Stimulated activated CD8-positive, alpha-beta memory T cell treated with anti-CD3 and anti-CD28 coated beads, Interleukin-4, amount 100 ng/mL, for 4 hours (primary cell): Measurements from ENCODE around the gene CTNNAL1.
A peak's percentile ranks its signal among the peaks of the same experiment; 100 is the strongest.
"Not testable (repeated sequence)": the region's sequence is repeated elsewhere in the genome, so short reads cannot be mapped to it uniquely, and the experiment has no call there.

Experiments
- DNase-seq, 2 donors: peaks; one replicate each; pipeline ENCODE4 v3.0.0-alpha.2; 2020; ENCODE audit warnings: low read depth in 2 of 2, low spot score in 1 of 2

The CTNNAL1 gene

DNA sequence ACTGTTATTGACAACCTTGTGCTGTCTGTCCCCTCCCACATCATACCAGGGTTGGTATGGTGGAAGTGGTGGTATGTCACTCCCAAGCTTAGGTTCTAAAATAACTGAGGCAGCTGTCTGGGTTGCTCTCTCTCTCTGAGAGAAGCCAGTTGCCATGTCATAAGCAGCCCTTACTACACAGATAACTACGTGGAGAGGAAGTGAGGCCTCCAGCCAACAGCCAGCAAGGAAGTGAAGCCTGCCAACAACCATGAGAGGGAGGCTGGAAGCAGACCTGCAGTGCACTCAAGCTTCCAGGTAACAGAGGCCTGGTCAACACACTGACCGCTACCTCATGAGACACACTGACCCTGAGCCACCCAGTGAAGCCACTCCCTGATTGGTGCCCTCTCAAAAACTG lies 18.6 kb downstream of the CTNNAL1 start:
- no peak for DNase-seq

DNA sequence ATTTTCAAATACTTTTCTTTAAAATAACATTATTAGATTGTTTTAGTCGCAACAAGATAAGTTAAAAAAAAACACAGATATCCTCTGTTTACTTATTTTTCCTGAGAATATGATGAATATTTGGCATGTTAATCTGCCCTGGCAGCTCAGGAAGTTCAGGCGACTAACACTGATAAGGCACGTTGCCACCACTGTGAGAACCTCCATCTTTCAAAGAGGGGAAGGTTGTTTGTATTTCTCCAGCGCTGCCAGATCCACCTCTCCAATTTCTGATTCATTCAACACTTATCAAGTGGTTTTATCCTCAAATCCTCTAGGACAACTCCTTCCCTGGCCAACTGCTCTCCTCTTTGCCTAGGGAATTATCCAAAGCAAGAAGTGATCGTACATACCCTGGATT lies 21.8 kb downstream of the CTNNAL1 start:
- no peak for DNase-seq

DNA sequence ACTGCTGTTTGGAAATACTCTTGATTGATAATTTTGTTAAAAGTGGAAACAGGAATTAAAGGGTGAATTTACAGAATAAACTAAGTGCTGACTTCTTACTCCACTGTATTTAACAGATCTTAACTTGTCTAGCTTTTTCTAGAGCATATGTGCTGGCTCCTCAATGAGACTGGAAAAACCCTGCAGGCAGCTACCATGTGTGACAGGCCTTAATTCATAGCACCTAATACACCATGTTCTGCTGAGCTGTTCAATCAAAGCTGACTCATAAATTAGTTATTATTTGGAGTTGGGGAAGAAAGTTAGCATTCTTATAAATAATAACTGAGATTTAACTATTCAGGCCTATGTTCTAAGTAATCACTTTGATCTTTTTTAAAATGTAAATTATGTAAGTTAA lies 29.4 kb downstream of the CTNNAL1 start:
- no peak for DNase-seq

DNA sequence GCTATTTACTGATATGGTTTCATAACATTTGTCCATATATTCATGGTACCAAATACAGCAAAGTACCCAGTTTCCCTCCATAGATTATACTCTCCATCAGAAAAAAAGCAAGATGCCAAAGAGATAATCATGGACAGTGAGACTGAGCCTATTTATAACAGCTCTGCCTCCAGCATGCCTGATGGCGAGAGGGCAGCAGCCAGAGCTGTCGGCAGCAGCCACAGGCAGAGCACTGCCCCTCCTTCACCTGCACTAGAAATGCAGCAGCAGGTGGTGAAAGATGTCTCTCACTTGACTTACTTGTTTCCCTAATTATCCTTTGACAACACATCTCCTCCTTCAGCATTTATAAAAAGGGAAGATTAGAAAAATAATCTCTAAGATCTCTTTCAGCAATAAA lies 32.4 kb downstream of the CTNNAL1 start:
- DNase-seq = no peak

DNA sequence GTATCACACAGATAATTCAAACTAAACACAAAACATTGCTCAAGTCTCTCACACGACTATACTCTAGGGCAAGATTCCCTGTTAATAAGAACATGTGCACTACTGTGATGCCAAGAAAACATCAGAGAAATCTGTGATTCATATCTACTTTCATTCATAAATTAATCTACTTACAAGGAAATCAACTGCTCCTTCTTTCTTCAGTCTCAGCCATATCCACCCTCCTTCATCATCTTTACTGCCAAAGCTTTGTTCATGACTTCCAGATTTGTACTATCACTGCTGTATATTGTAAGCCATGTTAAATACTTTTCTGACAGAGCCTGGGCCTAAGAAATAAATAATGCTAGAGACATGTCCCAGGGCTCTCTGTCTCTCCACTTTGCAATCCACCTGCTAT lies 35.1 kb downstream of the CTNNAL1 start:
- DNase-seq = no peak

DNA sequence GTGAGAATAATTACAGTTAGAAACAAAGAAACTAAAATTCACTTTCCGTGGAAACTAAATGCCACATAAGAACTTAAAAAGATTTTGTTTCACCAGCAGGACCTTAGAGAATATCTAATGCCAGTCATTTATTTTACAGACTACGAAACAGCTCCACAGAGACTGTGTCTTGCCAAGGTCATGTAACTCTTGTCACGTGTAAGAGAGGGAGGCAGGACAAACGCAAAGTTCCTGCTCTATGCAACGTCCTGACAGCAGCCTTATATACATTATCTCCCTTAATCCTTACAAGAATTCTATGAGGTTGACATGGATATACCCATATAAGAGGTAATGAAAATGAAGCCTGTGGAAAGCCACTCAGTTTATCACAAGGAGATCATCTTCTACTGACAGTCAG lies 39.4 kb downstream of the CTNNAL1 start:
- no peak for DNase-seq

DNA sequence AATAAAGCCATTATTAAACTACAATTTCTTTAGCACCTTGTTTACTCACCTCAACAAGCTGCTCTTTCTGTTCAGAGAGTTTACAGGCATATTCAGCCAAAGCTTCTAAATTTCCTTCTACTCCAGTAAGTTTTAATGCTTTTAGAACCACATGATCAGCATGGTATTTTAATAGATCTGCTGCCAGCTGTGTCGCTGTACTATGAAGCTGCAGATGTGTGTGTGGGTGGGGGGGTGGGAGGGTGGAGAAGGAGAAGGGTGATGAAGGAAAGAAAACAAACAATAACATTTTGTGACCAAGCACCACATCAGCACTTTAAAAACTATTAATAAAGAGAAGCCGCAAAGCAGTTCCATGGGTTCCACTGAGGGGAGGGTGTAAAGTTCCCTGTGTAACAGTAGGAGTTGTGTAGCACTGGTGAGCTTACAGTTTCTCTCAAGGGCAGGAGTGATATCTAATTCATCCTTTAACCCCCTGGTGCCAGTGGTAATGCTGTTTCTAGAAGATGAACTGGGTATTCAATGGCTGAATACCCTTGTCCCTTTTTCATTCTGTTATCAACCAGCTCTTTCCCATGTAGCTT lies 40.6 kb downstream of the CTNNAL1 start:
- DNase-seq = no peak

DNA sequence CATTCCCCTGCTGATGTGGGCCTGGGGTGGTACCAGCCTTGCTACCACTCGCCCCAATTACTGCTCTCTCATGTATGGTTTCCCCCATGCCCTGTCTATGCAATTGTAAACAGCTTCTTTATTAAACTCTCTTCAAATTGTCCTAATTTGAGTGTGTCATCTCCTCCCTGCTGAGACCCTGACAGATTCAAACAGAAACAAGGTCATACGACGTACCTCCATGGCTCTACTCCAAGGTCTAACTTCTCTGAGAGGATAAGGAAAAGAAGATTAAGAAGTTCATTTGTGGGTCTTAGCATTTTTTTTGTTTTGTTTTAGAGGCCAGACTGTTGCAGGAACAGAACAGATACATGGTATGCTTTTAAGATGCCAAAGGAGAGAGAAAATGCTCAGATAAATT lies 41.1 kb downstream of the CTNNAL1 start:
- no peak for DNase-seq

DNA sequence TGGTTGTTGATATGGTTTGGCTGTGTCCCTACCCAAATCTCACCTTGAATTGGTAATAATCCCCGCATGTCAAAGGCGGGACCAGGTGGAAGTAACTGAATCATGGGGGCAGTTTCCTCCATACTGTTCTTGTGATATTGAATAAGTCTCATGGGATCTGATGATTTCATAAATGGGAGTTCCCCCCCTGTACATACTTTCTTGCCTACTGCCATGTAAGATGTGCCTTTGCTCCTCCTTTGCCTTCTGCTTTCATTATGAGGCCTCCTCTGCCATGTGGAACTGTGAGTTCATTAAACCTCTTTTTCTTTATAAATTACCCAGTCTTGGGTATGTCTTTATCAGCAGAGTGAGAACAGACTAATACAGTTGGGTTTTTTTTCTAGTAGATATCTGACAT lies 41.9 kb downstream of the CTNNAL1 start:
- DNase-seq = not testable (repeated sequence)

DNA sequence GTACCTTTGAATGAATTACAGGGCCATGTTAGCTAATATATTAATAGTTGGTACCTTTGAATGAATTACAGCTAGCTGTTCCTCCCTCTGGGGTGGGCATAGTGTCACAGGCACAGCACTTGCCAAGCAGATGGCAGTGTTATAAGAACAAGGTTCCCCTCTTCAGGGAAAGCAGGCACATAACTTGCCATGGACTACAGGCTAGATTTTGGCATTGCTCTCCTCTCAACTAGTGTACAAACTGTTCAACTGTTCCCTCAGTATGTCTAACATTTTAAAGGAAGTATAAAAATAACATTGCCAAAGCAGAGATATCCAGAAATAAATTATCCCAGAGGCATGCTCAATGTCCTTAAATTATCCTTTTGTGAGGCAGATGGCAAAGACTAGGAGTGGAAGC lies 45.4 kb downstream of the CTNNAL1 start:
- DNase-seq = no peak

DNA sequence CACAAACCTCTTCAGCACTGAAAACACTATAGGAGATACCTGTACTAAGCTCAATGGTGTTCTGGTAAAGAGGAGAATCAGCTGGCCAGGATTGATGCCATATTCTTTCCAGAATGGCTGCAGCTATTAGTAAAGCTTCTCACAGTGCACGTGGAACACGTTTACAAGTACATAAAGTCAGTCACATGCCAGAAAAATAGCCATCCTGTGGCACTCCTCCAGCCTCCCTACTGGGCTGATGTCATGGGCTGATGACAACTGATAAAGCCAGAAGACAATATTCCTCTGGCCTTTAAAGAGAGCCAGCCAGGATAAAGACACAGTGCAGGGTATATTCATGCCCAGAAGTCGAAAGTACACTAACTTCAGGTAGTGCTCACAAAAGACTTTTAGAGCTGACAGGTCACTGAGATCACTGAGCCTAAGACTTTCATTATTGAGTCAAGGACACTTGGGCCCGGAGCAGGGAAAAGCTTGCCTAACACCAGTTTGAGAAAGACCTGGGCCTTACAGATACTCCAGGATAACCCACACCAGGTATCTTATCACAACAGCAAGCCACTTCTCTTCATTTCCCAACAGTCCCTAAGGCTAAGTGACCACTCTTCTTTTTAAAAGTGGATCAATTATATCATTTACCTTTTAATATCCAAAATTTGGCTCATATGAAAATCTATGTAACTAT lies 49.7 kb downstream of the CTNNAL1 start:
- DNase-seq = no peak

DNA sequence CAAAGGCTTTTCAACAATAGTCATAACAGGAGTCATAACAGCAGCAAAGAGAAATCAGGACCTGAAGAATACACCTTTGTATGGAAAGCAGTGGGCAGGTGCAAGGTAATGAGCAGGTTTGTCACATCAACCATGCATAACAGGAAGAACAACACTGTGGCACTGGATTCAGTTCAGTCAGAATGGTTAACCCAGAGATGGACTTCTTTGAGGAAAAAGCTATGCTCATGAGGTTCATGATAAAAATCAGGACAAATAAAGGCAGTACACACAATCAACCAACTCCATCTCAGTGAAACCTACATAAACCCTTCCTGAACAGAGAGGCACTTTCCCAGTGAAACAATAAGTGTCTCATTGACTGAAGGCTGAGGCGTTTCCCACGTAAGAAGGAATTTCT lies 52.1 kb downstream of the CTNNAL1 start:
- no peak for DNase-seq

DNA sequence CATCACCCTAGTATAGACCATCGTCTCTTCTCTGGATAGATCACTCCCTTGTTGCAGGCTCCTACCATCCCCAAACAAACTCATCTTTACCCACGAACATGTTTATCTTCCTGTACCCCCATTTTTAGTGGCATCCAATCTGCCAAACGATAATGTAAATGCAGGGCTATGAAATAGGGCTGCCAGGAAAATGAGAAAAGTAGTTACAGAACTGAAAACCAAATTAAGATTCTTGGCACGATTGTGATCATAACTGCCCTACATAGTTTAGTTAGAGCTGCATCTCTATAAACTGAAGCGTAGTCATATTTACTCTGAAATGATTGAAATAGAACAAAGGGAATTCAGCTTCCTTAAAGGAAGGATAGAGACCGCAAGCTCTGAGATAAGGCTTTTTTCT lies 53.0 kb downstream of the CTNNAL1 start:
- DNase-seq = no peak

DNA sequence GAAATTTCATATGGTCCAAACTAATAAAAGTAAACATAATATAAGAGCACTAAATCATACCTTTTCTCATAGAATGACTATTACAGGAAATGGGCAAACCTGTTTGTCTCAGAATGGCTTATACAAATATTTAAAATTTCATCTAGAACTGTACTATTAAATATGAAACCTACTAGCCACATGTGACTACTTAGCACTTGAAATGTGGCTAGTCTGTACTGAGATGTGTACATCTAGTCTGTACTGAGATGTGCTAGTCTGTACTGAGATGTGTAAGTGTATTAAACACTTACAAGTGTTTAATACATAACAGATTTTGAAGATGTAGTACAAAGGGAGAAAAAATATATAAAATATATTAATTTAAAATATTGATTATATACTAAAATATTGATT lies 56.7 kb downstream of the CTNNAL1 start:
- no peak for DNase-seq

DNA sequence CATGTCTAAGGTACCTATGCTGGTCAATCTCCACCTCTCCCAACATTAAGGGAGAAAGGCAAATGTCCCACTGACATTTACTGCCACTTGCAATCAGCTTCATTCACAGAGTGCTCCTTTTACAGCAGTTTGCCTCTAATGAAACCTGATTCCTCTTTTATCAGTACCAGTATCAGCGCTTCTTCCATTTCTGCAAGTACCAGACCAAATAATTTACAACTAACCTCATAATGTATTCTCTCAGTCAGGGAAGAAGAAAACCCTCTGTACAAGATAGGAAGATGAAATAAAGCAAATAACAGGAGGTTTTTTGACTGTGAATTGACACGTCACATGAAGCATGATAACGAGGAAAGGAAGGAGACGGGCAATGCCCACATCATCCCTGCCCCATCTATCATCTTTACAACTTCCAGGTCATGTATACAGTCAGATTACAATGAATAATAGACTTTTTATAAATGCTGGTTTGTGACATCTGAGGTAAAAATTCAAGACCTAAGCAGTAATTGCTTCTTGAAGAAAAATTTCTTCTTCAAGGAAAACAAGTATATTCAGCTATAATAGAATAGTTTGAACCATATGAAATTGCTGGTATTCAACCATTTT lies 57.2 kb downstream of the CTNNAL1 start:
- no peak for DNase-seq

DNA sequence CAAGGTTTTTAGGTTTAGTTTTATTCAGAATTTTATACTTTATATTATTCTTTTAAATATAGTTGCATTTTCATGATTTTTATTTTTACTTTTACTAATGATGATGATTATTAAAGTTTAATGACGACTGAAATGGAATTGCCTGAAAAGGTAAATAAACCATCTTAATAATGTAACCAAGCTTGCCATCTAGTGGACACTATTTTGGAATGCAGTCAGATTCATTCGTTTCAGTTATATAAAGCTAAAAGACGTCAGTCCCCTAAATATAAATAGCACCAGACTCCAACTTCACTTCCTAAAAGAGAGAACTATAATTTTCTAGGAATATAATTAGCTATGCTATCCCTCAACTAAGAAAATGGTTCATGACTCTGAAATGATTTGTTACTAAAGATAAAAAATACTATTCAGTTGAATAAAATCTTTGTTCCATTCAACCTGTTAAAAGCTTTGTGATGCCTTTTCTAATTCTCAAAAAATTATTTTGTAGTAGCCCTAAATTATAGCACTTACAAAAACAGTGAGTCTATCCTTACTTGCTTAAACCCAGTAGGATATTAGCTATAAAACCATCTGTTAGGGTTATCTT lies 59.2 kb downstream of the CTNNAL1 start:
- no peak for DNase-seq

DNA sequence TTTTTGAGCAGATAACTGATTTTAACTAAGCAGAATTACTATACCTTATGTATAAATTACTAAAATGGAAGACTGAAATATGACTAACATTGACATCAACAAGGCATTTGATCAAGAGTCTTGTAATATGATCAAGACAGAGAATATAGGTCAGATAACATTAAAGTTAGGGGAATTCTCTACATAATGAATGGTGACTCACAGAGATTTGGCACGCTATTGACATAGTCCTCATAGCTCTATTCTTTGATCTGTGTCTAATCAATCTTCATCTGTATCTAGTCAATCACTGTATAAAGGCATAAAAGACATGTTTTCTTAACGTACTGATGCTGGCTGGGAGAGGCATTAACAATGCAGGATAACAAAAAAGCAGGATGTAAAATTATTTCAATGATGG lies 61.7 kb downstream of the CTNNAL1 start:
- no peak for DNase-seq

DNA sequence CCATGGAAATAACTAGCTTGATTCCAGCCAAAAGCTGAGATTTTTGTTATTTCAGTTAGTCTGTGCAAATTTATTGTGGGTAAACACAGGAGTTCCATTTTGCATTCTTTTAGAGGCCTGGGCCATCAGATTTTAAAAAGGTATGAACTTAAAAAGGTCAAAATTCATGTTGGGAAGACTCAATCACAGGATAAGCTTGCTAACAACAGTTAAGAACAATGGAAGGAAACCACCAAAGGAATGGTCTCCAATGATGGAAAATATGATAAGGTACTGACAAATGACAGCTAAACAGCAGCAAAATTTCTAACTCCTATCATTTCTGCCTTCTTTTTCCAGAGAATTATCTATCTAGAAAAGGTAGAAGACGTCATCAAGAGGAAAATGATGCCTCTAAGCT lies 63.1 kb downstream of the CTNNAL1 start:
- no peak for DNase-seq

DNA sequence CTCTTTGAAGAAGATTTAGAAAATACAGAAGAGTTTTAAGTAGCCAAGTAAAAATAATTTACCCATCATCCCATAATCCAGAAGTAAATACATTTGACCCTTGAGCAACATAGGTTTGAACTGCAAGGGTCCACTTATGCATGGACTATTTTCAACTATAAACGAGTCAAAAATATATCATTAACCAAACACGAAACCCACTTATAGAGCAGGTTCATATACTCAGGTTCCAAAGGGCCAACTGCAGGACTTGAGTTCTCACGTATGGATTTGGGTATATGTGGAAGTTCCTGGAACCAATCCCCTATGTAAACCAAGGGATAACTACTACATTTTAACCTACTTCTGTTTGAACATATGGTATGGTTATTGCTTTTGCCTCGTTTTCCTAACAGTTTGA lies 73.3 kb downstream of the CTNNAL1 start:
- DNase-seq = no peak

DNA sequence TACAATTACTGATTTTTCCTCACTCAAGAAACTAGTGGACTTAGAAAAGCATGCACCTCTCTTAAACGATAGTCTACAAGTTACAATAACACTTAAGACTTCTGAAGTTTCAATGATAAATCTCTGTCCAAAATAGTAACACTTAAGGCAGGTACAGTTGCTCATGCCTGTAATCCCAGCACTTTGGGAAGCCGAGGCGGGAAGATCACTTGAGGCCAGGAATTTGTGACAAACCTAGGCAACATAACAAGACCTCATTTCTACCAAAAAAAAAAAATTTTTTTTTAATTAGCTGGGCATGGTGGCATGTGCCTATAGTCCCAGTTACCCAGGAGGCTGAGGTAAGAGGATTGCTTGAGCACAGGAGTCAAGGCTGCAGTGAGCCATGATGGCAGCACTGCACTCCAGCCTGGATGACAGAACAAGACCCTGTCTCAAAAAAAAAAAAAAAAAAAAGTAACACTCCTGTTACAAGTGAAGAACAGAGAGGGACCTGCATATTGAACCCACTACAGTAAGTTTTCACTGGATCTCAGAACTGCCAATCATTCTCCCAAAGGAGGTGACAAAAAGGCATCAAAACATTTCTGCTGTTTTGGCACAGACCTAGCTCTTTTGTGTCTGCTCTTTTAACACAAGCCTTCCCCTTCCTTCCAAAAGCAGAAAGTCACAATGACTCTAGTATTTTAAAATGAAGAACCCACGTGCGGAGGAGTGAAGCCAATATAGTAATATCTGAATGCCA lies 75.6 kb downstream of the CTNNAL1 start:
- DNase-seq = no peak

DNA sequence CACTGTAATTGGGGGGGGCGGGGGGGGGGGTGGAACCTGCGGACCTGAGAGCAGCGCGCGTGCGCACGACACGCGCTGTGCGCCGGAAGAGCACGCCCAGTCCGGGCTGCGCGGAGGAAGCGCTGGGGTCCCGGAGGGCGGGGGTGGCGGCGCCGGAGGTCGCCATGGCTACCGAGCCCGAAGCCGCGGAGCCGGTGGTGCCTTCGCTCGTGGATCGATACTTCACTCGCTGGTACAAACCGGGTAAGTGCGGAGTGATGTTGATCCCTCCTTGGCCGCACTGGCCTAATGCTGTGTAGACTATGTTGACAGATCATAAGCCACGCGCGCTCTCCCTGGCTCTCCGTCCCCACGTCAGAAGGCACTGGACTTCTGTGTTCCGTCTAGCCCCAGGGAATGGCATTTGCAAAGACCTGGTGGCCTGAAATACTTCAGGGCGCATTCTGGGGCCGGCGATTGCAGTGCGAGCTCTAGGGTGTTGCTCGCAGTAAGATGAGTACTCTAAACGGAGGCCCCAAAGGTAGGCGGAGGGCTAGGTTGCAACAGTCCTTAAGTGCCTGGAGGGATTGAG lies 78.9 kb downstream of the CTNNAL1 start, which contains the start of gene ABITRAM:
ABITRAM (plus strand) TSS at position 78 of the 571 bp plus-strand sequence; CDS start at position 165, 87 bp downstream.
- peak; percentile 31 to 59 for DNase-seq
